K562 (cell line): ENCODE data around the gene PAQR7. TPM values are rescaled to one million over a fixed set of nuclear protein-coding genes. Genes with fewer than 3 reads are reported as not detected.

Experiments used
- ATAC-seq: fragments of 200-7000 bp; cut with Tn5 transposase; 3 replicates; pipeline ENCODE4 v1.9.1; 2020; ENCODE audit warnings: moderate library complexity
- BruUV-seq: library from RNA; stranded (reverse); fragments of 400-500 nt; replicated peaks from 2 replicates; lab custom pipeline; 2021; lab: Mats Ljungman, UMichigan
- CTCF ChIA-PET: fragments of 300-600 bp; formaldehyde crosslinking; extraction: SDS; loops from one replicate; lab custom pipeline; 2021; ENCODE audit warnings: low intra/inter-chr PET ratio; lab: Yijun Ruan, JAX
- POLR2A ChIA-PET: fragments of 300-600, 350-650 bp; sonication (Branson Sonifier 250); formaldehyde crosslinking; extraction: SDS; loops from one replicate; lab custom pipeline; 2021; ENCODE audit warnings: antibody characterized with exemption, inconsistent platforms; lab: Yijun Ruan, JAX
- DNase-seq, 4 experiments: peaks; one replicate each; pipeline versions ENCODE4 v3.0.0 to v3.0.0-alpha.2; 2011 to 2018; ENCODE audit warnings: low spot score in 3 of 4, mixed read lengths in 3 of 4; ENCODE audit errors: extremely low read depth in 1 of 4
- FAIRE-seq: peaks from 2 replicates; lab custom pipeline; 2011; peaks lifted over from hg19 to GRCh38; lab: Jason Lieb, UNC
- H2AFZ ChIP-seq: 2 replicates; pipeline ENCODE4 v1.6.0; 2011; ENCODE audit warnings: low read depth, low read length, control low read depth, inconsistent platforms
- H3K27ac ChIP-seq: fragments of 200-600 bp; 3 replicates; pipeline ENCODE4 v1.8.0; 2011; ENCODE audit warnings: low read depth, mild to moderate bottlenecking, control low read depth, inconsistent platforms, low read length, moderate library complexity, mixed read lengths; ENCODE audit errors: extremely low read depth
- H3K27me3 ChIP-seq, 2 experiments: fragments of 300-600 bp in 1 of 2; 2 replicates in 1 of 2; 3 replicates in 1 of 2; pipeline versions ENCODE4 v1.6.0 to v1.8.0; 2011; ENCODE audit warnings: inconsistent platforms in 2 of 2, low read length in 2 of 2, mild to moderate bottlenecking in 1 of 2, mixed read lengths in 1 of 2, moderate library complexity in 1 of 2; ENCODE audit not compliant: control insufficient read depth in 2 of 2, insufficient read depth in 2 of 2
- H3K36me3 ChIP-seq: fragments of 300-600 bp; 3 replicates; pipeline ENCODE4 v1.8.0; 2011; ENCODE audit warnings: mild to moderate bottlenecking, low read length, inconsistent platforms; ENCODE audit not compliant: control insufficient read depth, insufficient read depth
- H3K4me1 ChIP-seq, 2 experiments: fragments of 200-600 bp in 1 of 2; replicated peaks in 1 of 2; 2 replicates in 1 of 2; 3 replicates in 1 of 2; pipeline versions ENCODE4 v1.5.1 to v1.8.0; 2011; ENCODE audit warnings: inconsistent platforms in 2 of 2, low read length in 2 of 2, mild to moderate bottlenecking in 1 of 2, mixed read lengths in 1 of 2, moderate library complexity in 1 of 2; ENCODE audit not compliant: control insufficient read depth in 2 of 2, insufficient read depth in 2 of 2
- H3K4me2 ChIP-seq: 2 replicates; pipeline ENCODE4 v1.6.1; 2011; ENCODE audit warnings: low read length, control low read depth, inconsistent platforms, mixed read lengths; ENCODE audit not compliant: insufficient read depth
- H3K4me3 ChIP-seq: fragments of 200-600 bp; sonication (generic), shearing (Covaris generic); 2 replicates; pipeline ENCODE4 v1.5.1; 2016; ENCODE audit warnings: control low read depth, inconsistent platforms
- H3K79me2 ChIP-seq: fragments of 200-600 bp; 3 replicates; pipeline ENCODE4 v1.8.0; 2011; ENCODE audit warnings: low read length, inconsistent platforms; ENCODE audit not compliant: control insufficient read depth, insufficient read depth
- H3K9ac ChIP-seq, 2 experiments: 2 replicates each; pipeline versions ENCODE4 v1.6.0 to v1.6.1; 2011; ENCODE audit warnings: low read depth in 2 of 2, low read length in 2 of 2, control low read depth in 1 of 2, inconsistent platforms in 1 of 2, mild to moderate bottlenecking in 1 of 2, mixed read lengths in 1 of 2; ENCODE audit not compliant: insufficient read depth in 1 of 2
- H3K9me1 ChIP-seq: one replicate; pipeline ENCODE4 v1.6.0; 2011; ENCODE audit warnings: inconsistent platforms, mild to moderate bottlenecking, low read length, moderate library complexity; ENCODE audit not compliant: control insufficient read depth, insufficient read depth
- H3K9me3 ChIP-seq: replicated peaks from 2 replicates; pipeline ENCODE4 v1.5.1; 2011; ENCODE audit warnings: low read depth, low read length, inconsistent platforms; ENCODE audit not compliant: control insufficient read depth, insufficient read depth
- H4K20me1 ChIP-seq: replicated peaks from 2 replicates; pipeline ENCODE4 v1.6.1; 2011; ENCODE audit warnings: low read length, inconsistent platforms, mixed read lengths; ENCODE audit not compliant: control insufficient read depth, insufficient read depth
- BCL6 ChIP-seq: fragments of 250-450 bp; sonication (Bioruptor Pico); IDR thresholded peaks from 2 replicates; pipeline ENCODE4 v1.4.0; 2020
- ESRRB ChIP-seq: fragments of 250-450 bp; sonication (Bioruptor Pico); IDR thresholded peaks from 2 replicates; pipeline ENCODE4 v1.5.0; 2020; ENCODE audit warnings: mild to moderate bottlenecking, moderate library complexity, borderline replicate concordance
- NFYB ChIP-seq: IDR thresholded peaks from 2 replicates; pipeline ENCODE4 v1.6.1; 2011; ENCODE audit warnings: mild to moderate bottlenecking, moderate library complexity; ENCODE audit not compliant: insufficient read length; ENCODE audit errors: extremely low read depth
- SMARCE1 ChIP-seq: fragments of 450-650 bp; IDR thresholded peaks from 2 replicates; pipeline ENCODE4 v1.7.1; 2016; ENCODE audit warnings: mild to moderate bottlenecking
- ZNF134 ChIP-seq: fragments of 250-450 bp; sonication (Bioruptor Pico); conservative IDR thresholded peaks from 2 replicates; pipeline ENCODE4 v1.4.0; 2020
- ZNF75A ChIP-seq: fragments of 450-650 bp; formaldehyde crosslinking; IDR thresholded peaks from 2 replicates; pipeline ENCODE4 v1.4.0; 2020; ENCODE audit warnings: mild to moderate bottlenecking
- WGBS: fragments of 100-300 bp; shearing (Covaris generic); methylation state at CpG from one replicate; pipeline ENCODE4 v1.1.6; 2016; ENCODE audit warnings: low coverage, mixed read lengths; ENCODE audit not compliant: insufficient coverage; ENCODE audit errors: missing lambda C conversion rate; 5-methylcytosine and 5-hydroxymethylcytosine counted together
- in situ Hi-C: fragments of 300-500 bp; cut with MboI; formaldehyde crosslinking; loops from 4 replicates; pipeline ENCODE4 v1.15.0; 2018; ENCODE audit warnings: inconsistent platforms, mixed read lengths
- intact Hi-C: fragments of 100-400 bp; cut with micrococcal nuclease; formaldehyde crosslinking; loops from 2 replicates; pipeline ENCODE4 v1.14.2; 2022
- polyA plus RNA-seq, 8 experiments: library from polyadenylated mRNA; depleted of rRNA in 4 of 8; stranded (reverse) in 5 of 8; unstranded in 3 of 8; fragments of >200 nt; fragmentation: Nextera tagmentation in 2 of 8; fragmentation: Illumina TruSeq in 1 of 8; extraction: Ambion mirVana in 2 of 8; extraction: Trizol in 1 of 8; gene quantifications; 2 replicates each; pipeline versions ENCODE4 v1.2.1 to v1.2.3, GENCODE V29; 2011 to 2014; ENCODE audit warnings: inconsistent platforms in 1 of 8, missing spikeins in 1 of 8
- total RNA-seq, 7 experiments: library from RNA; depleted of rRNA in 6 of 7; stranded (reverse); fragments of >200 nt in 6 of 7; fragmentation: Illumina TruSeq in 2 of 7; extraction: Trizol in 2 of 7; gene quantifications; 2 replicates each; pipeline versions ENCODE4 v1.2.1 to v1.2.3, GENCODE V29; 2011 to 2021; ENCODE audit warnings: low replicate concordance in 1 of 7
- TF ChIP-seq, protein P1 (sequence below): sonication (generic); formaldehyde crosslinking; IDR thresholded peaks from 2 replicates; pipeline ENCODE4 v1.8.0; 2022; ENCODE audit warnings: missing genetic modification reagents, mild to moderate bottlenecking, borderline replicate concordance
- TF ChIP-seq, protein P2 (sequence below): fragments of 250-450 bp; sonication (Bioruptor Pico); IDR thresholded peaks from 2 replicates; pipeline ENCODE4 v1.6.1; 2021; ENCODE audit warnings: mild to moderate bottlenecking
- TF ChIP-seq, protein P3 (sequence below): sonication (generic); formaldehyde crosslinking; IDR thresholded peaks from 2 replicates; pipeline ENCODE4 v1.8.1; 2023; ENCODE audit warnings: mild to moderate bottlenecking, missing genetic modification reagents, moderate library complexity
- TF ChIP-seq, protein P4 (sequence below), 3 experiments: fragments of 200-800 bp in 1 of 3; fragments of 250-450 bp in 1 of 3; fragments of 450-650 bp in 1 of 3; sonication (Bioruptor Pico) in 1 of 3; sonication (Bioruptor generic) in 1 of 3; formaldehyde crosslinking in 1 of 3; IDR thresholded peaks; 2 replicates each; pipeline versions ENCODE4 v1.6.1 to v1.8.0; 2016 to 2022; ENCODE audit warnings: mild to moderate bottlenecking in 2 of 3, missing genetic modification characterization in 2 of 3, missing compliant biosample characterization in 1 of 3, moderate library complexity in 1 of 3

Gene PAQR7
- total and polyA plus RNA-seq, 9 of the 15 experiments (the other 6 are each of a cell fraction or from before 2014, with no cell fraction given), result 1.1 to 5.2 (median 2.6) TPM

DNA sequence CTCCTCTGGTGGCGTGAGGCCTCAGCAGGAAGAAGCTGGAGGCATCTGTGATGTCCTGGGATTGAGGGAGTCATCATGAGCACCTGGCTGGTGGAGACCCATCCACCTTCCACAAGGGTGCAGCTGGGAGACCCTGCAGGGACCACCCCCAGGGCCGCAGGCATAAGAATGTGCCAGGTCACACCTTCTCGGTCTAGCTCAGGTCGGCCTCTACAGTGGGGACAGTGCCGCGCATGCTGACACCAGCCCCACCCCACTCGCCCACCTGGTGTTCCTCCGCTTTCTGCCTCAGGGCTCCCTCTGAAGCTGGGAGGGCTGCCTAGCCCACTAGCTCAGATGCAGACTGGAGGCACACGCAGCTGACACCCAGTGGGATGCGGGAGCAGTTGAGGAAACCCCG is 5.8 kb upstream of the PAQR7 start:
- no peak for ATAC-seq
- H4K20me1 ChIP-seq, result no peaks in the 10 kb centered on the region
- CTCF ChIA-PET, result no interaction called here
- TF ChIP-seq, protein P1, sequence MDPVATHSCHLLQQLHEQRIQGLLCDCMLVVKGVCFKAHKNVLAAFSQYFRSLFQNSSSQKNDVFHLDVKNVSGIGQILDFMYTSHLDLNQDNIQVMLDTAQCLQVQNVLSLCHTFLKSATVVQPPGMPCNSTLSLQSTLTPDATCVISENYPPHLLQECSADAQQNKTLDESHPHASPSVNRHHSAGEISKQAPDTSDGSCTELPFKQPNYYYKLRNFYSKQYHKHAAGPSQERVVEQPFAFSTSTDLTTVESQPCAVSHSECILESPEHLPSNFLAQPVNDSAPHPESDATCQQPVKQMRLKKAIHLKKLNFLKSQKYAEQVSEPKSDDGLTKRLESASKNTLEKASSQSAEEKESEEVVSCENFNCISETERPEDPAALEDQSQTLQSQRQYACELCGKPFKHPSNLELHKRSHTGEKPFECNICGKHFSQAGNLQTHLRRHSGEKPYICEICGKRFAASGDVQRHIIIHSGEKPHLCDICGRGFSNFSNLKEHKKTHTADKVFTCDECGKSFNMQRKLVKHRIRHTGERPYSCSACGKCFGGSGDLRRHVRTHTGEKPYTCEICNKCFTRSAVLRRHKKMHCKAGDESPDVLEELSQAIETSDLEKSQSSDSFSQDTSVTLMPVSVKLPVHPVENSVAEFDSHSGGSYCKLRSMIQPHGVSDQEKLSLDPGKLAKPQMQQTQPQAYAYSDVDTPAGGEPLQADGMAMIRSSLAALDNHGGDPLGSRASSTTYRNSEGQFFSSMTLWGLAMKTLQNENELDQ, result no peak
- TF ChIP-seq, protein P2, sequence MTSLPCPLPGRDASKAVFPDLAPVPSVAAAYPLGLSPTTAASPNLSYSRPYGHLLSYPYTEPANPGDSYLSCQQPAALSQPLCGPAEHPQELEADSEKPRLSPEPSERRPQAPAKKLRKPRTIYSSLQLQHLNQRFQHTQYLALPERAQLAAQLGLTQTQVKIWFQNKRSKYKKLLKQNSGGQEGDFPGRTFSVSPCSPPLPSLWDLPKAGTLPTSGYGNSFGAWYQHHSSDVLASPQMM, result no peak
- TF ChIP-seq, protein P3, sequence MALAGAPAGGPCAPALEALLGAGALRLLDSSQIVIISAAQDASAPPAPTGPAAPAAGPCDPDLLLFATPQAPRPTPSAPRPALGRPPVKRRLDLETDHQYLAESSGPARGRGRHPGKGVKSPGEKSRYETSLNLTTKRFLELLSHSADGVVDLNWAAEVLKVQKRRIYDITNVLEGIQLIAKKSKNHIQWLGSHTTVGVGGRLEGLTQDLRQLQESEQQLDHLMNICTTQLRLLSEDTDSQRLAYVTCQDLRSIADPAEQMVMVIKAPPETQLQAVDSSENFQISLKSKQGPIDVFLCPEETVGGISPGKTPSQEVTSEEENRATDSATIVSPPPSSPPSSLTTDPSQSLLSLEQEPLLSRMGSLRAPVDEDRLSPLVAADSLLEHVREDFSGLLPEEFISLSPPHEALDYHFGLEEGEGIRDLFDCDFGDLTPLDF, result no peak
- TF ChIP-seq BCL6, result no peak
- no peak for TF ChIP-seq ZNF134 (CRISPR knock-in tag)
- TF ChIP-seq SMARCE1, result no peak
- no peak for TF ChIP-seq ESRRB (CRISPR knock-in tag)
- TF ChIP-seq, protein P4, sequence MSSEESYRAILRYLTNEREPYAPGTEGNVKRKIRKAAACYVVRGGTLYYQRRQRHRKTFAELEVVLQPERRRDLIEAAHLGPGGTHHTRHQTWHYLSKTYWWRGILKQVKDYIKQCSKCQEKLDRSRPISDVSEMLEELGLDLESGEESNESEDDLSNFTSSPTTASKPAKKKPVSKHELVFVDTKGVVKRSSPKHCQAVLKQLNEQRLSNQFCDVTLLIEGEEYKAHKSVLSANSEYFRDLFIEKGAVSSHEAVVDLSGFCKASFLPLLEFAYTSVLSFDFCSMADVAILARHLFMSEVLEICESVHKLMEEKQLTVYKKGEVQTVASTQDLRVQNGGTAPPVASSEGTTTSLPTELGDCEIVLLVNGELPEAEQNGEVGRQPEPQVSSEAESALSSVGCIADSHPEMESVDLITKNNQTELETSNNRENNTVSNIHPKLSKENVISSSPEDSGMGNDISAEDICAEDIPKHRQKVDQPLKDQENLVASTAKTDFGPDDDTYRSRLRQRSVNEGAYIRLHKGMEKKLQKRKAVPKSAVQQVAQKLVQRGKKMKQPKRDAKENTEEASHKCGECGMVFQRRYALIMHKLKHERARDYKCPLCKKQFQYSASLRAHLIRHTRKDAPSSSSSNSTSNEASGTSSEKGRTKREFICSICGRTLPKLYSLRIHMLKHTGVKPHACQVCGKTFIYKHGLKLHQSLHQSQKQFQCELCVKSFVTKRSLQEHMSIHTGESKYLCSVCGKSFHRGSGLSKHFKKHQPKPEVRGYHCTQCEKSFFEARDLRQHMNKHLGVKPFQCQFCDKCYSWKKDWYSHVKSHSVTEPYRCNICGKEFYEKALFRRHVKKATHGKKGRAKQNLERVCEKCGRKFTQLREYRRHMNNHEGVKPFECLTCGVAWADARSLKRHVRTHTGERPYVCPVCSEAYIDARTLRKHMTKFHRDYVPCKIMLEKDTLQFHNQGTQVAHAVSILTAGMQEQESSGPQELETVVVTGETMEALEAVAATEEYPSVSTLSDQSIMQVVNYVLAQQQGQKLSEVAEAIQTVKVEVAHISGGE (CRISPR knock-in tag; IDR thresholded peaks at IDR 0.05), result no peak
- no peak for TF ChIP-seq NFYB
- no peak for TF ChIP-seq ZNF75A (CRISPR knock-in tag)

More for the DNA sequence above, 5.8 kb upstream of the PAQR7 start:
- BruUV-seq, result no TSS peak
- no peaks in the 10 kb centered on the region for H3K9me1 ChIP-seq
- H3K4me3 ChIP-seq, result no peak overlapping the region
- H3K27me3 ChIP-seq, result no peaks in the 10 kb centered on the region
- no peak overlapping the region for H3K27ac ChIP-seq
- no peaks in the 10 kb centered on the region for H3K79me2 ChIP-seq
- DNase-seq (no peak), FAIRE-seq (no peak)
- POLR2A ChIA-PET, result interaction anchor here (0.8 to 7.9 kb wide), 4 partner anchors 11 to 24 kb away, joined by 3 to 76 read pairs (median 6); no protein-coding TSS in a partner anchor
- H3K9ac ChIP-seq, result peak overlapping the region in 1 of 2 experiments; percentile 75; a peak in 2 of 4 replicates
- no peak overlapping the region for H3K4me2 ChIP-seq
- H2AFZ ChIP-seq, result no peak overlapping the region
- H3K36me3 ChIP-seq, result no peaks in the 10 kb centered on the region
- intact Hi-C loops (no loop called here), in situ Hi-C loops (no loop called here)
- WGBS, result 71% methylated on average over 11 of the region's 11 CpGs
- H3K9me3 ChIP-seq, result no peaks in the 10 kb centered on the region
- peaks cover 16 to 24% of the 10 kb centered on the region in 2 experiments; a peak in 4 of 5 replicates for H3K4me1 ChIP-seq
